WTC11 (cell line): ENCODE data around the gene MAP7. TPM values are rescaled to one million over a fixed set of nuclear protein-coding genes. Genes with fewer than 3 reads are reported as not detected.

ENCODE experiments used
- ATAC-seq: fragments of 200-7000 bp; cut with Tn5 transposase; 2 replicates; pipeline ENCODE4 v1.10.0; 2021; ENCODE audit warnings: mild to moderate bottlenecking, moderate library complexity
- CTCF ChIA-PET: fragments of 300-600 bp; sonication (Branson Sonifier 250); formaldehyde crosslinking; loops from one replicate; lab custom pipeline; 2021; ENCODE audit warnings: antibody characterized with exemption; lab: Charles Lee
- POLR2A ChIA-PET: fragments of 350-600 bp; sonication (Branson Sonifier 250); formaldehyde crosslinking; loops from one replicate; lab custom pipeline; 2021; ENCODE audit warnings: antibody characterized with exemption; lab: Charles Lee
- DNase-seq: peaks from one replicate; pipeline ENCODE4 v3.0.0; 2021; ENCODE audit warnings: low spot score
- H3K27ac Mint-ChIP-seq: 2 replicates; pipeline ENCODE4 v1.8.0; 2021; ENCODE audit warnings: mixed read lengths
- H3K27me3 Mint-ChIP-seq: 2 replicates; pipeline ENCODE4 v1.8.0; 2021; ENCODE audit warnings: low read depth, mild to moderate bottlenecking, moderate library complexity, mixed read lengths
- H3K36me3 Mint-ChIP-seq: 2 replicates; pipeline ENCODE4 v1.8.0; 2021; ENCODE audit warnings: mixed read lengths
- H3K4me1 Mint-ChIP-seq: 2 replicates; pipeline ENCODE4 v1.8.0; 2022; ENCODE audit warnings: mixed read lengths
- H3K4me3 Mint-ChIP-seq: 2 replicates; pipeline ENCODE4 v1.8.0; 2021; ENCODE audit warnings: mild to moderate bottlenecking, moderate library complexity, mixed read lengths
- H3K9me3 Mint-ChIP-seq: 2 replicates; pipeline ENCODE4 v1.8.0; 2021; ENCODE audit warnings: mixed read lengths
- CBFB ChIP-seq: sonication (generic); formaldehyde crosslinking; IDR thresholded peaks from 2 replicates; pipeline ENCODE4 v1.8.1; 2022; ENCODE audit warnings: mild to moderate bottlenecking, low read depth, missing genetic modification reagents
- ESRRA ChIP-seq: sonication (generic); formaldehyde crosslinking; IDR thresholded peaks from 2 replicates; pipeline ENCODE4 v1.8.1; 2022; ENCODE audit warnings: mild to moderate bottlenecking, missing genetic modification reagents, borderline replicate concordance
- HMGA2 ChIP-seq: fragments of 250-450 bp; sonication (Bioruptor Pico); IDR thresholded peaks from 2 replicates; pipeline ENCODE4 v1.4.0; 2021; ENCODE audit warnings: mild to moderate bottlenecking, moderate library complexity
- KAT7 ChIP-seq: sonication (generic); formaldehyde crosslinking; IDR thresholded peaks from 2 replicates; pipeline ENCODE4 v1.8.1; 2023; ENCODE audit warnings: missing genetic modification reagents, mild to moderate bottlenecking, borderline replicate concordance
- NFE2L1 ChIP-seq: sonication (generic); formaldehyde crosslinking; IDR thresholded peaks from 2 replicates; pipeline ENCODE4 v1.8.1; 2023; ENCODE audit warnings: missing genetic modification reagents
- NR1H2 ChIP-seq: sonication (generic); formaldehyde crosslinking; IDR thresholded peaks from 2 replicates; pipeline ENCODE4 v1.9.0; 2021; ENCODE audit warnings: mild to moderate bottlenecking, moderate library complexity, missing genetic modification reagents
- SOX15 ChIP-seq: fragments of 250-450 bp; sonication (Bioruptor Pico); IDR thresholded peaks from 2 replicates; pipeline ENCODE4 v1.9.0; 2021; ENCODE audit warnings: mild to moderate bottlenecking
- TCF7 ChIP-seq: sonication (generic); formaldehyde crosslinking; IDR thresholded peaks from 2 replicates; pipeline ENCODE4 v1.8.0; 2022; ENCODE audit warnings: mild to moderate bottlenecking, low read depth, missing genetic modification reagents, moderate library complexity
- ZNF121 ChIP-seq: sonication (generic); formaldehyde crosslinking; IDR thresholded peaks from 2 replicates; pipeline ENCODE4 v1.8.0; 2023; ENCODE audit warnings: missing genetic modification reagents
- ZNF138 ChIP-seq: sonication (generic); formaldehyde crosslinking; conservative IDR thresholded peaks from 2 replicates; pipeline ENCODE4 v1.8.1; 2022; ENCODE audit warnings: mild to moderate bottlenecking, moderate library complexity, missing genetic modification reagents
- ZNF263 ChIP-seq: sonication (generic); formaldehyde crosslinking; IDR thresholded peaks from 2 replicates; pipeline ENCODE4 v1.8.1; 2022; ENCODE audit warnings: low read depth, mild to moderate bottlenecking, moderate library complexity, missing genetic modification reagents
- ZNF396 ChIP-seq: fragments of 250-450 bp; sonication (Bioruptor Pico); IDR thresholded peaks from 2 replicates; pipeline ENCODE4 v1.8.0; 2021; ENCODE audit warnings: mild to moderate bottlenecking, moderate library complexity, borderline replicate concordance
- total RNA-seq: library from RNA; stranded (reverse); gene quantifications from 3 replicates; pipeline ENCODE4 v1.2.3, GENCODE V29; 2021
- TF ChIP-seq, protein P1 (sequence below): sonication (generic); formaldehyde crosslinking; IDR thresholded peaks from 2 replicates; pipeline ENCODE4 v1.8.1; 2023; ENCODE audit warnings: mild to moderate bottlenecking, missing genetic modification reagents, moderate library complexity
- TF ChIP-seq, protein P2 (sequence below): fragments of 200-600 bp; IDR thresholded peaks from 2 replicates; pipeline ENCODE4 v1.8.0; 2022; ENCODE audit warnings: antibody characterized with exemption
- TF ChIP-seq, protein P3 (sequence below): sonication (generic); formaldehyde crosslinking; IDR thresholded peaks from 2 replicates; pipeline ENCODE4 v1.8.1; 2023; ENCODE audit warnings: mild to moderate bottlenecking, missing genetic modification reagents, borderline replicate concordance
- TF ChIP-seq, protein P4 (sequence below): sonication (generic); formaldehyde crosslinking; IDR thresholded peaks from 2 replicates; pipeline ENCODE4 v1.8.0; 2022; ENCODE audit warnings: missing genetic modification reagents

The MAP7 gene
- total RNA-seq, 1 experiment from 2014 or later, result 56.6 TPM

DNA sequence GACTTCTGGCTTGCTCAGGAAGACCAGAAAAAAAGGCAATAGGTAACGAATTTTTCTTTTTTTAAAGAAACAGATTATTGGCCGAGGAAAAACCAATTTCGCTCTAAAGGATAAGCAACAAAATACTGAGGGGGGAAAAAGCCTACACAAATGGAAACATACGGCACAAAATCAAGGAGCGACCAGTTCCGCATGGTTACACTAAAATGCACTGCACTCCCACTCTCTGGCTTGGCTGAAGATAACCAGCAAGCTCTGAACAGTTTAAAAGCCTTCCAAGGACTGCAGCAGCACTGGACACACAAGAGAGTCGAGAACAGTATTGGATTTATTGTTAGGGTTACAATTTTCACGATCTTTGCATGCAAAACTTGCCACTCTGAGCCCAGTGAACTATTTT lies 881 bp upstream of the MAP7 start (continued):
- TF ChIP-seq NR1H2 (CRISPR knock-in tag), result no peak
- TF ChIP-seq, protein P1, sequence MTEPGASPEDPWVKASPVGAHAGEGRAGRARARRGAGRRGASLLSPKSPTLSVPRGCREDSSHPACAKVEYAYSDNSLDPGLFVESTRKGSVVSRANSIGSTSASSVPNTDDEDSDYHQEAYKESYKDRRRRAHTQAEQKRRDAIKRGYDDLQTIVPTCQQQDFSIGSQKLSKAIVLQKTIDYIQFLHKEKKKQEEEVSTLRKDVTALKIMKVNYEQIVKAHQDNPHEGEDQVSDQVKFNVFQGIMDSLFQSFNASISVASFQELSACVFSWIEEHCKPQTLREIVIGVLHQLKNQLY (CRISPR knock-in tag), result no peak
- TF ChIP-seq, protein P2, sequence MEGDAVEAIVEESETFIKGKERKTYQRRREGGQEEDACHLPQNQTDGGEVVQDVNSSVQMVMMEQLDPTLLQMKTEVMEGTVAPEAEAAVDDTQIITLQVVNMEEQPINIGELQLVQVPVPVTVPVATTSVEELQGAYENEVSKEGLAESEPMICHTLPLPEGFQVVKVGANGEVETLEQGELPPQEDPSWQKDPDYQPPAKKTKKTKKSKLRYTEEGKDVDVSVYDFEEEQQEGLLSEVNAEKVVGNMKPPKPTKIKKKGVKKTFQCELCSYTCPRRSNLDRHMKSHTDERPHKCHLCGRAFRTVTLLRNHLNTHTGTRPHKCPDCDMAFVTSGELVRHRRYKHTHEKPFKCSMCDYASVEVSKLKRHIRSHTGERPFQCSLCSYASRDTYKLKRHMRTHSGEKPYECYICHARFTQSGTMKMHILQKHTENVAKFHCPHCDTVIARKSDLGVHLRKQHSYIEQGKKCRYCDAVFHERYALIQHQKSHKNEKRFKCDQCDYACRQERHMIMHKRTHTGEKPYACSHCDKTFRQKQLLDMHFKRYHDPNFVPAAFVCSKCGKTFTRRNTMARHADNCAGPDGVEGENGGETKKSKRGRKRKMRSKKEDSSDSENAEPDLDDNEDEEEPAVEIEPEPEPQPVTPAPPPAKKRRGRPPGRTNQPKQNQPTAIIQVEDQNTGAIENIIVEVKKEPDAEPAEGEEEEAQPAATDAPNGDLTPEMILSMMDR, result no peak
- TF ChIP-seq, protein P3, sequence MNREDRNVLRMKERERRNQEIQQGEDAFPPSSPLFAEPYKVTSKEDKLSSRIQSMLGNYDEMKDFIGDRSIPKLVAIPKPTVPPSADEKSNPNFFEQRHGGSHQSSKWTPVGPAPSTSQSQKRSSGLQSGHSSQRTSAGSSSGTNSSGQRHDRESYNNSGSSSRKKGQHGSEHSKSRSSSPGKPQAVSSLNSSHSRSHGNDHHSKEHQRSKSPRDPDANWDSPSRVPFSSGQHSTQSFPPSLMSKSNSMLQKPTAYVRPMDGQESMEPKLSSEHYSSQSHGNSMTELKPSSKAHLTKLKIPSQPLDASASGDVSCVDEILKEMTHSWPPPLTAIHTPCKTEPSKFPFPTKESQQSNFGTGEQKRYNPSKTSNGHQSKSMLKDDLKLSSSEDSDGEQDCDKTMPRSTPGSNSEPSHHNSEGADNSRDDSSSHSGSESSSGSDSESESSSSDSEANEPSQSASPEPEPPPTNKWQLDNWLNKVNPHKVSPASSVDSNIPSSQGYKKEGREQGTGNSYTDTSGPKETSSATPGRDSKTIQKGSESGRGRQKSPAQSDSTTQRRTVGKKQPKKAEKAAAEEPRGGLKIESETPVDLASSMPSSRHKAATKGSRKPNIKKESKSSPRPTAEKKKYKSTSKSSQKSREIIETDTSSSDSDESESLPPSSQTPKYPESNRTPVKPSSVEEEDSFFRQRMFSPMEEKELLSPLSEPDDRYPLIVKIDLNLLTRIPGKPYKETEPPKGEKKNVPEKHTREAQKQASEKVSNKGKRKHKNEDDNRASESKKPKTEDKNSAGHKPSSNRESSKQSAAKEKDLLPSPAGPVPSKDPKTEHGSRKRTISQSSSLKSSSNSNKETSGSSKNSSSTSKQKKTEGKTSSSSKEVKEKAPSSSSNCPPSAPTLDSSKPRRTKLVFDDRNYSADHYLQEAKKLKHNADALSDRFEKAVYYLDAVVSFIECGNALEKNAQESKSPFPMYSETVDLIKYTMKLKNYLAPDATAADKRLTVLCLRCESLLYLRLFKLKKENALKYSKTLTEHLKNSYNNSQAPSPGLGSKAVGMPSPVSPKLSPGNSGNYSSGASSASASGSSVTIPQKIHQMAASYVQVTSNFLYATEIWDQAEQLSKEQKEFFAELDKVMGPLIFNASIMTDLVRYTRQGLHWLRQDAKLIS (CRISPR knock-in tag), result no peak
- TF ChIP-seq, protein P4, sequence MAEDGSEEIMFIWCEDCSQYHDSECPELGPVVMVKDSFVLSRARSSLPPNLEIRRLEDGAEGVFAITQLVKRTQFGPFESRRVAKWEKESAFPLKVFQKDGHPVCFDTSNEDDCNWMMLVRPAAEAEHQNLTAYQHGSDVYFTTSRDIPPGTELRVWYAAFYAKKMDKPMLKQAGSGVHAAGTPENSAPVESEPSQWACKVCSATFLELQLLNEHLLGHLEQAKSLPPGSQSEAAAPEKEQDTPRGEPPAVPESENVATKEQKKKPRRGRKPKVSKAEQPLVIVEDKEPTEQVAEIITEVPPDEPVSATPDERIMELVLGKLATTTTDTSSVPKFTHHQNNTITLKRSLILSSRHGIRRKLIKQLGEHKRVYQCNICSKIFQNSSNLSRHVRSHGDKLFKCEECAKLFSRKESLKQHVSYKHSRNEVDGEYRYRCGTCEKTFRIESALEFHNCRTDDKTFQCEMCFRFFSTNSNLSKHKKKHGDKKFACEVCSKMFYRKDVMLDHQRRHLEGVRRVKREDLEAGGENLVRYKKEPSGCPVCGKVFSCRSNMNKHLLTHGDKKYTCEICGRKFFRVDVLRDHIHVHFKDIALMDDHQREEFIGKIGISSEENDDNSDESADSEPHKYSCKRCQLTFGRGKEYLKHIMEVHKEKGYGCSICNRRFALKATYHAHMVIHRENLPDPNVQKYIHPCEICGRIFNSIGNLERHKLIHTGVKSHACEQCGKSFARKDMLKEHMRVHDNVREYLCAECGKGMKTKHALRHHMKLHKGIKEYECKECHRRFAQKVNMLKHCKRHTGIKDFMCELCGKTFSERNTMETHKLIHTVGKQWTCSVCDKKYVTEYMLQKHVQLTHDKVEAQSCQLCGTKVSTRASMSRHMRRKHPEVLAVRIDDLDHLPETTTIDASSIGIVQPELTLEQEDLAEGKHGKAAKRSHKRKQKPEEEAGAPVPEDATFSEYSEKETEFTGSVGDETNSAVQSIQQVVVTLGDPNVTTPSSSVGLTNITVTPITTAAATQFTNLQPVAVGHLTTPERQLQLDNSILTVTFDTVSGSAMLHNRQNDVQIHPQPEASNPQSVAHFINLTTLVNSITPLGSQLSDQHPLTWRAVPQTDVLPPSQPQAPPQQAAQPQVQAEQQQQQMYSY (CRISPR knock-in tag), result no peak
- no peak for TF ChIP-seq SOX15
- no peak for TF ChIP-seq HMGA2 (CRISPR knock-in tag)
- no peak for TF ChIP-seq ZNF263 (CRISPR knock-in tag)
- TF ChIP-seq CBFB (CRISPR knock-in tag), result no peak
- no peak for TF ChIP-seq ZNF396 (CRISPR knock-in tag)
- TF ChIP-seq ZNF138 (CRISPR knock-in tag), result no peak
- no peak for TF ChIP-seq NFE2L1

DNA sequence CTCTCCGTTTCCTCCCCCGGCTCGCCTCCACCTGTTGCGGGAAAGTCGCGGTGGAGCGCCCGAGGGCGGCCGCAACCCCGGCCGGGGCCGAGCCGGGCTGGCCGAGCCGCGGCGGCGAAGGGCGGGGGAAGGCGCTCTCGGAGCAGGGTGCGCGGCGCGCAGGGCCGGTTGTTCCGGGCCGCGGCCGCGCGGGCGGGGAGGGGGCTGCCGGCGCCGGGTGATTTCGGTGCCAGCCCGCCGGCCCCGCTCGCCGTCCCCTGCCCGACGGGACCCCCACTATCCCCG lies 235 bp downstream of the MAP7 start:
- ChIA-PET CTCF (interaction anchor here (0.6 to 3.8 kb wide), 56 partner anchors 10 to 448 kb away, joined by 3 to 70 read pairs (median 5); partner anchors contain the start of genes BCLAF1, MAP3K5, MTFR2 and SLC35D3), POLR2A (interaction anchor here (0.7 to 2.4 kb wide), 5 partner anchors 24 to 299 kb away, joined by 3 to 13 read pairs (median 8); partner anchors contain the start of genes BCLAF1 and MTFR2)
- Mint-ChIP-seq H3K27ac (no peak overlapping the region), H3K4me1 (peaks cover 43% of the 10 kb centered on the region), H3K9me3 (no peaks in the 10 kb centered on the region), H3K4me3 (peak overlapping the region; percentile 73), H3K36me3 (no peaks in the 10 kb centered on the region), H3K27me3 (peaks cover 38% of the 10 kb centered on the region)
- 0 out of 2 replicates have a peak, but pooled peaks have one; percentile 34 for TF ChIP-seq KAT7 (CRISPR knock-in tag)
- TF ChIP-seq ESRRA, result 0 out of 2 replicates have a peak, but pooled peaks have one; percentile 47
- 0 out of 2 replicates have a peak, but pooled peaks have one; percentile 16 for TF ChIP-seq TCF7 (CRISPR knock-in tag)
- TF ChIP-seq ZNF121 (CRISPR knock-in tag), result no peak
- ATAC-seq (peak; percentile 31), DNase-seq (no peak)
